Heart left ventricle (tissue), 16 donors: Measurements from ENCODE around the gene TRIM7. TPM values are rescaled to one million over a fixed set of nuclear protein-coding genes. Genes with fewer than 3 reads are reported as not detected.

Experiments
- ATAC-seq, 4 donors: fragments of 200-7000 bp; cut with Tn5 transposase; one replicate each; pipeline ENCODE4 v1.9.1; 2020 to 2022; ENCODE audit warnings: moderate library complexity in 4 of 4, mild to moderate bottlenecking in 3 of 4, moderate number of reproducible peaks in 1 of 4
- DNase-seq, 5 donors: peaks; one replicate each; pipeline ENCODE4 v3.0.0-alpha.2; 2020
- H3K27ac ChIP-seq, 12 donors: fragments of 200-600 bp; sonication (generic) in 4 of 12; one replicate each; pipeline versions ENCODE4 v1.5.0 to v1.8.0; 2016 to 2022; ENCODE audit warnings: mild to moderate bottlenecking in 2 of 12
- H3K27me3 ChIP-seq, 9 donors: fragments of 200-600 bp; sonication (generic) in 2 of 9; one replicate each; pipeline versions ENCODE4 v1.5.1 to v1.8.0; 2016 to 2022; ENCODE audit warnings: mild to moderate bottlenecking in 3 of 9
- H3K36me3 ChIP-seq, 9 donors: fragments of 200-600 bp; sonication (generic) in 2 of 9; one replicate each; pipeline versions ENCODE4 v1.5.0 to v1.8.0; 2018 to 2022; ENCODE audit warnings: mild to moderate bottlenecking in 2 of 9
- H3K4me1 ChIP-seq, 12 donors: fragments of 200-600 bp; sonication (generic) in 4 of 12; one replicate each; pipeline versions ENCODE4 v1.5.0 to v1.8.0; 2016 to 2022; ENCODE audit warnings: mild to moderate bottlenecking in 3 of 12
- H3K4me3 ChIP-seq, 12 donors: fragments of 200-600 bp; sonication (generic) in 4 of 12; one replicate each; pipeline versions ENCODE4 v1.5.0 to v1.8.0; 2017 to 2022; ENCODE audit warnings: mild to moderate bottlenecking in 9 of 12, moderate library complexity in 4 of 12
- H3K9me3 ChIP-seq, 12 donors: fragments of 200-600 bp; sonication (generic) in 4 of 12; one replicate each; pipeline versions ENCODE4 v1.5.0 to v1.8.0; 2016 to 2022; ENCODE audit warnings: mild to moderate bottlenecking in 1 of 12
- CTCF ChIP-seq, 12 donors: fragments of 200-600 bp; sonication (generic) in 4 of 12; IDR thresholded peaks; one replicate each; pipeline versions ENCODE4 v1.5.0 to v1.8.0; 2018 to 2022; ENCODE audit warnings: antibody characterized with exemption in 12 of 12, mild to moderate bottlenecking in 5 of 12
- POLR2A ChIP-seq, 2 donors: fragments of 450-650 bp; IDR thresholded peaks; one replicate each; pipeline ENCODE4 v1.6.1; 2017; ENCODE audit warnings: antibody characterized with exemption in 2 of 2, mild to moderate bottlenecking in 2 of 2, moderate library complexity in 2 of 2
- WGBS, 4 donors: extraction: QIAGEN DNeasy Blood & Tissue Kit in 2 of 4; methylation state at CpG; one replicate each; pipeline versions ENCODE4 v1.1.5 to v1.1.7; 2013 to 2018; 5-methylcytosine and 5-hydroxymethylcytosine counted together
- intact Hi-C, 10 donors: fragments of 100-400 bp; cut with DNase I; formaldehyde crosslinking; loops; one replicate each; pipeline versions ENCODE4 v1.11.1 to v1.14.2; 2022
- polyA plus RNA-seq, 2 donors: library from polyadenylated mRNA; stranded (reverse); fragments of 200-250 nt; gene quantifications; one replicate each; pipeline ENCODE4 v1.2.3, GENCODE V29; 2013
- total RNA-seq, 9 donors: library from RNA; depleted of rRNA in 2 of 9; stranded (reverse); fragments of >200 nt in 2 of 9; fragmentation: NEBNext Ultra II Directional in 3 of 9; extraction: Animal tissue kit (Norgen Biotek cat#: 25700) in 3 of 9; gene quantifications; one replicate each; pipeline versions ENCODE4 v1.1.0 to v1.2.4, GENCODE V29; 2016 to 2023
- donor health status: ischemic (EF 13 %, LVEDD 7.1; RV severe dilation, severe dysfunction).
- donor health status: healthy with polysubstance abuse.
- donor health status: DM: no; HTN: yes; CAD: no.
- donor health status: DM: no; HTN: no; CAD: no.
- donor health status: ischemic (EF 25% LVEDD 6.9; RV normal size, moderate dysfunction).
- donor health status: ischemic (EF 25% LVEDD 5.7; RV mildly dilated, moderate dysfunction).
- donor health status: healthy.
- donor health status: DM: yes; HTN: yes; CAD: no.
- donor health status: ischemic (EF 35%, LVEDD 5.7; RV mildly dilated, moderate dysfunction).
- donor health status: nonischemic (EF 11% LVEDD 7.7; RV severe dilation, severe dysfunction).
- donor health status: DM: yes; HTN: yes; CAD: no.
- donor health status: PGD.
- donor health status: ischemic (EF 29% LVEDD 5.4; RV normal size, mild dysfunction).
- donor health status: nonischemic (EF 23%, LVEDD 6.1; RV moderate dilation, normal function).

Gene TRIM7
- total and polyA plus RNA-seq, 11 donors: 3.6 to 11.0 (median 6.7) TPM

- H3K4me3 ChIP-seq: no peak overlapping the region
- H3K27me3 ChIP-seq: no peaks in the 10 kb centered on the region
- DNase-seq: no peak
- TF ChIP-seq POLR2A (IDR thresholded peaks at IDR 0.05) (no peak), CTCF (IDR thresholded peaks at IDR 0.05) (no peak)
- ATAC-seq: no peak
- 84 to 91% (median 88%) methylated on average over 7 of the region's 7 CpGs for WGBS, 4 donors
- H3K4me1 ChIP-seq: peaks cover 0 to 7% (median 0%) of the 10 kb centered on the region in 12 donors
- no peak overlapping the region for H3K27ac ChIP-seq
- H3K9me3 ChIP-seq: no peaks in the 10 kb centered on the region
- H3K36me3 ChIP-seq: peaks cover 0 to 91% (median 74%) of the 10 kb centered on the region in 9 donors
- intact Hi-C loops: no loop called here
Measured at GRCh38 chr5:181231432-181231831, 26.4 kb upstream of the TRIM7 start.

GRCh38 chr5:181230551-181230950 lies 25.6 kb upstream of the TRIM7 start:
- no peak overlapping the region for H3K4me3 ChIP-seq
- H3K4me1 ChIP-seq: peaks cover 0 to 15% (median 0%) of the 10 kb centered on the region in 12 donors
- H3K36me3 ChIP-seq: peaks cover 0 to 83% (median 65%) of the 10 kb centered on the region in 9 donors
- H3K27ac ChIP-seq: no peak overlapping the region
- DNase-seq (no peak), ATAC-seq (no peak)
- TF ChIP-seq POLR2A (IDR thresholded peaks at IDR 0.05): no peak
- no peak for TF ChIP-seq CTCF (IDR thresholded peaks at IDR 0.05)
- no peaks in the 10 kb centered on the region for H3K27me3 ChIP-seq
- no peaks in the 10 kb centered on the region for H3K9me3 ChIP-seq
- intact Hi-C loops: no loop called here
- 78 to 89% (median 86%) methylated on average over 6 of the region's 6 CpGs for WGBS, 4 donors

- ATAC-seq: no peak
- DNase-seq: no peak
- Histone ChIP-seq H3K9me3 (no peaks in the 10 kb centered on the region), H3K4me3 (no peak overlapping the region), H3K27me3 (no peaks in the 10 kb centered on the region), H3K36me3 (peaks cover 0 to 78% (median 60%) of the 10 kb centered on the region in 9 donors), H3K27ac (no peak overlapping the region), H3K4me1 (peaks cover 0 to 20% (median under 1%) of the 10 kb centered on the region in 12 donors)
- intact Hi-C loops: no loop called here
- TF ChIP-seq CTCF (IDR thresholded peaks at IDR 0.05) (no peak), POLR2A (IDR thresholded peaks at IDR 0.05) (no peak)
- WGBS, 4 donors: 93 to 96% (median 95%) methylated on average over 13 of the region's 13 CpGs
Measured at GRCh38 chr5:181229996-181230395, 25.0 kb upstream of the TRIM7 start.

GRCh38 chr5:181224390-181225229 lies 19.6 kb upstream of the TRIM7 start:
- WGBS, 4 donors: 69 to 80% (median 73%) methylated on average over 22 of the region's 22 CpGs
- Histone ChIP-seq H3K36me3 (peaks cover 0 to 25% (median 15%) of the 10 kb centered on the region in 9 donors), H3K9me3 (no peaks in the 10 kb centered on the region), H3K4me3 (peak overlapping the region in 11 of 12 donors; percentile 63 to 96 (median 84)), H3K27me3 (no peaks in the 10 kb centered on the region), H3K4me1 (peaks cover 0 to 45% (median 16%) of the 10 kb centered on the region in 12 donors), H3K27ac (peak overlapping the region in 10 of 12 donors; percentile 92 to 100 (median 98))
- ATAC-seq: no peak
- DNase-seq: no peak
- no peak for TF ChIP-seq CTCF (IDR thresholded peaks at IDR 0.05)
- no peak for TF ChIP-seq POLR2A (IDR thresholded peaks at IDR 0.05)
- intact Hi-C loops: loop anchor here in 7 of 10 donors (1.0 to 5.0 kb wide), 5 partner anchors 14 to 38 kb away; partner anchors contain the start of genes RACK1 (in 4 of the 7) and TRIM52 (in 2 of the 7)
